Caco-2 (cell line): ENCODE measurements around the gene IRF7. TPM values are rescaled to one million over a fixed set of nuclear protein-coding genes. Genes with fewer than 3 reads are reported as not detected.
A peak's percentile ranks its signal among the peaks of the same experiment; 100 is the strongest.

Experiments used
- BruUV-seq: library from RNA; stranded (reverse); fragments of 400-500 nt; replicated peaks from 2 replicates; lab custom pipeline; 2021; lab: Mats Ljungman, UMichigan
- CTCF ChIA-PET: fragments of 300-600 bp; sonication (Branson Sonifier 250); formaldehyde crosslinking; loops from one replicate; lab custom pipeline; 2022; ENCODE audit warnings: antibody characterized with exemption; lab: Charles Lee
- POLR2A ChIA-PET: fragments of 300-600 bp; sonication (Branson Sonifier 250); formaldehyde crosslinking; loops from one replicate; lab custom pipeline; 2022; ENCODE audit warnings: antibody characterized with exemption; lab: Charles Lee
- DNase-seq, 2 experiments: peaks; one replicate each; pipeline versions ENCODE4 v3.0.0 to v3.0.0-alpha.2; 2020 to 2022
- H3K27me3 ChIP-seq: replicated peaks from 2 replicates; pipeline ENCODE4 v1.6.0; 2011; ENCODE audit warnings: low read length; ENCODE audit not compliant: control insufficient read depth, insufficient read depth
- H3K36me3 ChIP-seq: 2 replicates; pipeline ENCODE4 v1.5.1; 2011; ENCODE audit warnings: low read length; ENCODE audit not compliant: control insufficient read depth, insufficient read depth
- H3K4me1 ChIP-seq: fragments of 250-450 bp; sonication (Bioruptor Pico); 2 replicates; pipeline ENCODE4 v1.5.1; 2020; ENCODE audit warnings: mild to moderate bottlenecking
- H3K4me3 ChIP-seq: 2 replicates; pipeline ENCODE4 v1.5.1; 2011; ENCODE audit warnings: low read depth, mild to moderate bottlenecking, control low read depth, low read length
- H3K9me3 ChIP-seq: fragments of 250-450 bp; sonication (Bioruptor Pico); 2 replicates; pipeline ENCODE4 v1.5.1; 2020; ENCODE audit warnings: mild to moderate bottlenecking, moderate library complexity
- H3K27ac Mint-ChIP-seq: one replicate; pipeline ENCODE4 v1.8.0; 2022; ENCODE audit warnings: mixed read lengths; ENCODE audit not compliant: unreplicated experiment
- H3K27me3 Mint-ChIP-seq: one replicate; pipeline ENCODE4 v1.8.0; 2022; ENCODE audit warnings: mixed read lengths; ENCODE audit not compliant: insufficient read depth, unreplicated experiment
- H3K36me3 Mint-ChIP-seq: one replicate; pipeline ENCODE4 v1.8.0; 2022; ENCODE audit warnings: mild to moderate bottlenecking, mixed read lengths; ENCODE audit not compliant: insufficient read depth, unreplicated experiment
- H3K4me1 Mint-ChIP-seq: one replicate; pipeline ENCODE4 v1.8.0; 2022; ENCODE audit warnings: low read depth, mixed read lengths; ENCODE audit not compliant: unreplicated experiment
- H3K4me3 Mint-ChIP-seq: one replicate; pipeline ENCODE4 v1.8.0; 2022; ENCODE audit warnings: mild to moderate bottlenecking, moderate library complexity, mixed read lengths; ENCODE audit not compliant: unreplicated experiment
- H3K9me3 Mint-ChIP-seq: one replicate; pipeline ENCODE4 v1.8.0; 2022; ENCODE audit warnings: mixed read lengths; ENCODE audit not compliant: unreplicated experiment
- CTCF ChIP-seq, 2 experiments: fragments of 200-600 bp in 1 of 2; IDR thresholded peaks; 1 replicate in 1 of 2; 2 replicates in 1 of 2; pipeline versions ENCODE4 v1.5.1 to v1.8.0; 2011 to 2022; ENCODE audit warnings: antibody characterized with exemption in 1 of 2, control low read depth in 1 of 2, inconsistent platforms in 1 of 2, low read depth in 1 of 2, low read length in 1 of 2, mild to moderate bottlenecking in 1 of 2, moderate library complexity in 1 of 2; ENCODE audit not compliant: insufficient read depth in 1 of 2, severe bottlenecking in 1 of 2, unreplicated experiment in 1 of 2
- intact Hi-C: fragments of 100-400 bp; cut with micrococcal nuclease; formaldehyde crosslinking; loops from one replicate; pipeline ENCODE4 v1.10.0; 2022; ENCODE audit not compliant: unreplicated experiment
- total RNA-seq: library from RNA; stranded (reverse); gene quantifications from 2 replicates; pipeline ENCODE4 v1.2.3, GENCODE V29; 2022

Gene IRF7
- total RNA-seq, 1 experiment from 2014 or later, result 27.2 TPM

- Mint-ChIP-seq H3K4me1 (no peaks in the 10 kb centered on the region), H3K27me3 (no peaks in the 10 kb centered on the region), H3K4me3 (no peak overlapping the region), H3K36me3 (peaks cover 54% of the 10 kb centered on the region), H3K9me3 (no peaks in the 10 kb centered on the region), H3K27ac (no peak overlapping the region)
- Histone ChIP-seq H3K9me3 (no peaks in the 10 kb centered on the region), H3K4me1 (no peaks in the 10 kb centered on the region), H3K36me3 (no peaks in the 10 kb centered on the region; the same call in 1 of the 2 replicates), H3K27me3 (no peaks in the 10 kb centered on the region), H3K4me3 (no peak overlapping the region)
- no peak for DNase-seq
- ChIA-PET POLR2A (no interaction called here), CTCF (interaction anchor here (0.8 kb wide), 1 partner anchor 55 kb away, joined by 3 read pairs; no protein-coding TSS in a partner anchor)
- no peak for TF ChIP-seq CTCF (IDR thresholded peaks at IDR 0.05; ENCODE audit: insufficient read depth in 1 of 2, low read depth in 1 of 2, low read length in 1 of 2, severe bottlenecking in 1 of 2, unreplicated experiment in 1 of 2)
- intact Hi-C loops, result no loop called here
- no TSS peak for BruUV-seq
Observed at GRCh38 chr11:639332-639955, 23.7 kb upstream of the IRF7 start.

DNA sequence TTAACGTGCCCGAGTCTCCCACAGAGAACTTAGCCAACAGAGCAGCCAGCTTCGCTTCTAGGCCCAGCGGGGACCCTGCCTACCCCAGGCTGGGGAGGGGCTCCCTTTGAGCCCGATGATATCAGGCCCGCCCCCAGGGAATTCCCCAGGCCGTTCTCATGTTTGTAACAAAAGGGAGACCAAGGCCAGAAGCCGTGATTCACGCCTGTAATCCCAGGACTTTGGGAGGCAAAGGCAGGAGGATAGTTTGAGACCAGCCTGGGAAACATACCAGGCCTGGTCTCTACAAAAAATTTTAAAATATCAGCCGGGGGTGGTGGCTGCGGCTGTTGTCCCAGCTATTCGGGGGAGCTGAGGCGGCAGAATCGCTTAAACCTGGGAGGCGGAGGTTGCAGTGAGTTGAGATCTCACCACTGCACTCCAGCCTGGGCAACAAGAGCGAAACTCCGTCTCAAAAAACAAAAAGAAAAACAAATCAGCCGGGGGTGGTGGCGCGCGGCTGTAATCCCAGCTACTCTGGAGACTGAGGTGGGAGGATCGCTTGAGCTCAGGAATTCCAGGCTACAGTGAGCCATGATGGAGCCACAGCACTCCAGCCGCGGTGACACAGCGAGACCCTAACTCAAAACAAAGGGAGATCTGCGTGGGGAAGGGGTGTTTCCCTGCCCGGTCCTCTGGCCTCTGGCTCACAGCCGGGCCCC lies 23.0 kb upstream of the IRF7 start:
- H3K9me3 ChIP-seq, result no peaks in the 10 kb centered on the region
- no peaks in the 10 kb centered on the region for H3K36me3 ChIP-seq
- peaks cover 49% of the 10 kb centered on the region for H3K36me3 Mint-ChIP-seq
- no peaks in the 10 kb centered on the region for H3K4me1 Mint-ChIP-seq
- H3K4me1 ChIP-seq, result no peaks in the 10 kb centered on the region
- no peak overlapping the region for H3K27ac Mint-ChIP-seq
- H3K9me3 Mint-ChIP-seq, result no peaks in the 10 kb centered on the region
- no peak overlapping the region for H3K4me3 ChIP-seq
- intact Hi-C loops, result no loop called here
- DNase-seq, result no peak
- H3K27me3 ChIP-seq, result no peaks in the 10 kb centered on the region
- BruUV-seq, result no TSS peak
- ChIA-PET POLR2A (no interaction called here), CTCF (interaction anchor here (0.8 kb wide), 1 partner anchor 56 kb away, joined by 3 read pairs; no protein-coding TSS in a partner anchor)
- H3K4me3 Mint-ChIP-seq, result no peak overlapping the region
- TF ChIP-seq CTCF (IDR thresholded peaks at IDR 0.05; ENCODE audit: insufficient read depth in 1 of 2, low read depth in 1 of 2, low read length in 1 of 2, severe bottlenecking in 1 of 2, unreplicated experiment in 1 of 2), result no peak
- no peaks in the 10 kb centered on the region for H3K27me3 Mint-ChIP-seq

GRCh38 chr11:637593-638521 lies 22.1 kb upstream of the IRF7 start:
- BruUV-seq, result no TSS peak
- peak overlapping the region; percentile 31 for H3K27ac Mint-ChIP-seq
- no peaks in the 10 kb centered on the region for H3K27me3 Mint-ChIP-seq
- no peaks in the 10 kb centered on the region for H3K9me3 ChIP-seq
- H3K36me3 ChIP-seq, result no peaks in the 10 kb centered on the region
- no peak for TF ChIP-seq CTCF (IDR thresholded peaks at IDR 0.05; ENCODE audit: insufficient read depth in 1 of 2, low read depth in 1 of 2, low read length in 1 of 2, severe bottlenecking in 1 of 2, unreplicated experiment in 1 of 2)
- POLR2A ChIA-PET, result no interaction called here
- no peaks in the 10 kb centered on the region for H3K27me3 ChIP-seq
- CTCF ChIA-PET, result no interaction called here
- no peaks in the 10 kb centered on the region for H3K9me3 Mint-ChIP-seq
- intact Hi-C loops, result no loop called here
- no peaks in the 10 kb centered on the region for H3K4me1 ChIP-seq
- no peak for DNase-seq
- peaks cover 50% of the 10 kb centered on the region for H3K36me3 Mint-ChIP-seq
- no peak overlapping the region for H3K4me3 ChIP-seq
- no peak overlapping the region for H3K4me3 Mint-ChIP-seq
- H3K4me1 Mint-ChIP-seq, result no peaks in the 10 kb centered on the region
